Neural cell (in vitro differentiated cells): ENCODE data around the gene PTPRB. TPM values are rescaled to one million over a fixed set of nuclear protein-coding genes. Genes with fewer than 3 reads are reported as not detected.

Experiments
- H2AFZ ChIP-seq: fragments of 200-600, 300-800 bp; sonication (generic), shearing (Covaris generic); 2 replicates; pipeline ENCODE4 v1.6.0; 2014; ENCODE audit warnings: low read depth, mild to moderate bottlenecking, antibody characterized with exemption, low read length, moderate library complexity
- H3F3A ChIP-seq: fragments of 200-600 bp; shearing (Covaris generic); 2 replicates; pipeline ENCODE4 v1.6.1; 2016; ENCODE audit warnings: mild to moderate bottlenecking, moderate library complexity, mixed read lengths, antibody characterized with exemption, low read length; ENCODE audit not compliant: insufficient read depth, poor library complexity, severe bottlenecking
- H3K27ac ChIP-seq: fragments of 200-600, 300-800 bp; sonication (generic), shearing (Covaris generic); 2 replicates; pipeline ENCODE4 v1.5.1; 2014; ENCODE audit warnings: mild to moderate bottlenecking, low read length, moderate library complexity
- H3K27me3 ChIP-seq: fragments of 300-800, 200-600 bp; sonication (generic), shearing (Covaris generic); 2 replicates; pipeline ENCODE4 v1.6.0; 2014; ENCODE audit warnings: mild to moderate bottlenecking, low read depth, low read length, moderate library complexity; ENCODE audit not compliant: insufficient read depth
- H3K36me3 ChIP-seq: fragments of 300-800, 200-600 bp; sonication (generic), shearing (Covaris generic); 2 replicates; pipeline ENCODE4 v1.5.1; 2014; ENCODE audit warnings: mild to moderate bottlenecking, antibody characterized with exemption, low read length, moderate library complexity; ENCODE audit not compliant: insufficient read depth
- H3K4me2 ChIP-seq: fragments of 300-800, 200-600 bp; sonication (generic), shearing (Covaris generic); 2 replicates; pipeline ENCODE4 v1.6.0; 2014; ENCODE audit warnings: mild to moderate bottlenecking, low read length
- H3K4me3 ChIP-seq: fragments of 300-800, 200-600 bp; sonication (generic), shearing (Covaris generic); 2 replicates; pipeline ENCODE4 v1.5.1; 2014; ENCODE audit warnings: mild to moderate bottlenecking, low read length, moderate library complexity
- H3K79me2 ChIP-seq: fragments of 200-600 bp; shearing (Covaris generic); replicated peaks from 2 replicates; pipeline ENCODE4 v1.6.0; 2014; ENCODE audit warnings: mild to moderate bottlenecking, low read length, moderate library complexity; ENCODE audit not compliant: insufficient read depth
- H3K9ac ChIP-seq: fragments of 300-800, 200-600 bp; sonication (generic), shearing (Covaris generic); 2 replicates; pipeline ENCODE4 v1.6.1; 2016; ENCODE audit warnings: mild to moderate bottlenecking, low read length, mixed read lengths
- H3K9me2 ChIP-seq: fragments of 200-600 bp; shearing (Covaris generic); 2 replicates; pipeline ENCODE4 v1.6.1; 2016; ENCODE audit warnings: mild to moderate bottlenecking, low read length, mixed read lengths; ENCODE audit not compliant: insufficient read depth
- H3K9me3 ChIP-seq: fragments of 200-600, 300-800 bp; sonication (generic), shearing (Covaris generic); 2 replicates; pipeline ENCODE4 v1.6.1; 2016; ENCODE audit warnings: mild to moderate bottlenecking, mixed run types, low read length, moderate library complexity, mixed read lengths
- H4K20me1 ChIP-seq: fragments of 200-600 bp; shearing (Covaris generic); 2 replicates; pipeline ENCODE4 v1.6.1; 2016; ENCODE audit warnings: mild to moderate bottlenecking, mixed run types; ENCODE audit not compliant: insufficient read depth
- CTCF ChIP-seq: fragments of 450-650 bp; IDR thresholded peaks from 2 replicates; pipeline ENCODE4 v1.5.1; 2014; ENCODE audit warnings: antibody characterized with exemption, mild to moderate bottlenecking, moderate library complexity; ENCODE audit not compliant: poor library complexity, severe bottlenecking
- EP300 ChIP-seq: fragments of 450-650 bp; conservative IDR thresholded peaks from 2 replicates; pipeline ENCODE4 v1.6.1; 2014; ENCODE audit warnings: antibody characterized with exemption, mild to moderate bottlenecking, moderate library complexity; ENCODE audit not compliant: poor library complexity, severe bottlenecking
- EZH2 ChIP-seq: fragments of 200-600, 300-800 bp; shearing (Covaris generic), sonication (generic); IDR thresholded peaks from 2 replicates; pipeline ENCODE4 v1.6.1; 2014; ENCODE audit warnings: antibody characterized with exemption, low read length, borderline replicate concordance, mild to moderate bottlenecking; ENCODE audit not compliant: insufficient read depth, poor library complexity, severe bottlenecking
- MXI1 ChIP-seq: fragments of 450-650 bp; conservative IDR thresholded peaks from 2 replicates; pipeline ENCODE4 v1.6.1; 2014; ENCODE audit warnings: antibody characterized with exemption, mild to moderate bottlenecking; ENCODE audit not compliant: poor library complexity, severe bottlenecking
- POLR2AphosphoS5 ChIP-seq: IDR thresholded peaks from 2 replicates; pipeline ENCODE4 v1.6.1; 2012
- RAD21 ChIP-seq: fragments of 450-650 bp; conservative IDR thresholded peaks from 2 replicates; pipeline ENCODE4 v1.6.1; 2014; ENCODE audit warnings: antibody characterized with exemption, mild to moderate bottlenecking, moderate library complexity
- REST ChIP-seq: IDR thresholded peaks from 2 replicates; pipeline ENCODE4 v1.6.1; 2012; ENCODE audit warnings: borderline replicate concordance
- SMC3 ChIP-seq: fragments of 450-650 bp; conservative IDR thresholded peaks from 2 replicates; pipeline ENCODE4 v1.6.1; 2014; ENCODE audit warnings: antibody characterized with exemption, mild to moderate bottlenecking, moderate library complexity; ENCODE audit not compliant: poor library complexity
- TAF1 ChIP-seq: IDR thresholded peaks from 2 replicates; pipeline ENCODE4 v1.6.1; 2012; ENCODE audit warnings: low read depth
- polyA plus RNA-seq: library from polyadenylated mRNA; depleted of rRNA; stranded (reverse); fragments of >200 nt; gene quantifications from 2 replicates; pipeline ENCODE4 v1.2.3, GENCODE V29; 2014

The PTPRB gene
- polyA plus RNA-seq, 1 donor from 2014 or later, result 0.26 TPM

GRCh38 chr12:70652451-70652850 lies 15.2 kb upstream of the PTPRB start:
- H3K79me2 ChIP-seq, result no peaks in the 10 kb centered on the region
- no peaks in the 10 kb centered on the region for H3K27me3 ChIP-seq
- H3K9ac ChIP-seq, result no peak overlapping the region
- no peak overlapping the region for H3K4me3 ChIP-seq
- H2AFZ ChIP-seq, result no peak overlapping the region
- H4K20me1 ChIP-seq, result no peaks in the 10 kb centered on the region
- no peaks in the 10 kb centered on the region for H3F3A ChIP-seq
- no peaks in the 10 kb centered on the region for H3K9me3 ChIP-seq
- no peaks in the 10 kb centered on the region for H3K9me2 ChIP-seq
- TF ChIP-seq CTCF, result no peak
- no peak for TF ChIP-seq REST
- no peak for TF ChIP-seq EP300
- no peak for TF ChIP-seq POLR2AphosphoS5
- TF ChIP-seq RAD21, result no peak
- no peak for TF ChIP-seq TAF1
- TF ChIP-seq EZH2, result no peak
- no peak for TF ChIP-seq SMC3
- TF ChIP-seq MXI1, result no peak
- H3K36me3 ChIP-seq, result no peaks in the 10 kb centered on the region
- no peak overlapping the region for H3K27ac ChIP-seq
- no peak overlapping the region for H3K4me2 ChIP-seq

GRCh38 chr12:70648831-70649230 lies 11.6 kb upstream of the PTPRB start:
- H3F3A ChIP-seq, result no peaks in the 10 kb centered on the region
- no peak overlapping the region for H3K27ac ChIP-seq
- no peaks in the 10 kb centered on the region for H3K79me2 ChIP-seq
- H3K27me3 ChIP-seq, result no peaks in the 10 kb centered on the region
- H3K36me3 ChIP-seq, result no peaks in the 10 kb centered on the region
- H3K9ac ChIP-seq, result no peak overlapping the region
- TF ChIP-seq EP300 (no peak), MXI1 (no peak), POLR2AphosphoS5 (no peak), EZH2 (no peak), CTCF (no peak), TAF1 (no peak), REST (no peak), SMC3 (no peak), RAD21 (no peak)
- H3K4me2 ChIP-seq, result no peak overlapping the region
- no peaks in the 10 kb centered on the region for H4K20me1 ChIP-seq
- H2AFZ ChIP-seq, result no peak overlapping the region
- H3K4me3 ChIP-seq, result no peak overlapping the region
- H3K9me2 ChIP-seq, result no peaks in the 10 kb centered on the region
- H3K9me3 ChIP-seq, result no peaks in the 10 kb centered on the region
